Ramos (cell line): ENCODE results near the gene CELF4.

Experiments used
- in situ Hi-C: fragments of 300-500 bp; cut with MboI; formaldehyde crosslinking; loops from one replicate; pipeline ENCODE4 v1.14.3; 2022; ENCODE audit warnings: low sequenced_read_pairs; ENCODE audit not compliant: unreplicated experiment

Gene CELF4

DNA sequence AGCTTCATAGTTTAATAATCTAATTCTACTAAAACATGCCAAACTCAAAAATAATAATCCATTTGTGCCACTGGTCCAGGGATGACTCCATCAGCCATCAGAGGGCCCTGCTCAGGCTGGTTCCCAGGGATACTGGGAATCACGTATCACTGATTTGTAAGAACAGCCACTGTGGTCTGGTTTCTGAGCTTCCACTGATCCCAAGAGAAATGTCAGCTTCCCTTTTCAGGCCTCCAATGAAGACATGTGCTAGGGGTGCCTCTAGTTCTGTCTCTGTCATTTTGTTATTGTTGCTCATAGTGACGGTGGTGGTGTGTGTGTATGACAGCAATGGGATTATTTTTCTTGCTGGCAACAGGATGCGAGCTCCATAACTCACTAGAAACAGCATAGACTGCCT lies 83.2 kb downstream of the CELF4 start:
- in situ Hi-C loops, result loop anchor here (10.0 kb wide), 1 partner anchor 62 kb away; no protein-coding TSS in a partner anchor

DNA sequence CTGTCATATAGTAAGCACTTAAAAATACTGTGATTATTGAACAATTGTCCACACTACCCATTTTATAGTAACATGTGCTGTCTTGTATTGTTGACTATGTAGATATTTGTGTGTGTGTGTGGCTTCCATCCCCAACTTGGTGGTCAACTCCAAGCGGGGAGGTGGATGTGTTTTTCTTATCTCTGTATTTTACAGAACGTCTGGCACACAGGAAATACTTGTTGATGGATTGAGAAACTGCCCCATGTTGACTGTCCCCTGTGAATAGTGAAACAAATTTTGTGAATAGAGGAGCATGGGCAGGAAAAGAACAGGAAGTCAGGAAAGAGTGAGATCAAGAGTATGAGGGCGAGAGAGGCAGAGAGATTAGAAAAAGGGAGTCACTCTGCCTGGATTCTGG lies 83.6 kb downstream of the CELF4 start:
- in situ Hi-C loops, result loop anchor here (10.0 kb wide), 1 partner anchor 63 kb away; no protein-coding TSS in a partner anchor

DNA sequence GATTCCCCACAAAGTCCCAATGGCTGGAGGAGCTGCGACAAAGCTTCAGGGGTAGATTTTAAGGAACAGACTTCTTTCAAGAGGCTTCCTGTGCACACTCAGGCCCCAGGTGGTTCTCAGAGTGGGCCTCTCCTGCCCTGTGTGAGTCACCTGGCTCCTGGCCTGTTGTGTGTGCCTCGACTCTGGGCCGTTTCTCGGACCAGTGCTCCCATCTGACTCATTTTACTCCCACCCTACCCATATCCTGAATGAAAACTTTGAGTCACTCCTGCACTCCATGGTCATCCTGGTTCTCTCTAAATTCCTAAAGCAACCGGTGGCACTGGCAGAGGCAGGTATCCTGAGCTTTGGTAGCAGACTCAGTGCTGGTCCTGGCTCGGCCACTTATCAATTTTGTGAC lies 84.1 kb downstream of the CELF4 start:
- in situ Hi-C loops, result loop anchor here (10.0 kb wide), 1 partner anchor 63 kb away; no protein-coding TSS in a partner anchor

DNA sequence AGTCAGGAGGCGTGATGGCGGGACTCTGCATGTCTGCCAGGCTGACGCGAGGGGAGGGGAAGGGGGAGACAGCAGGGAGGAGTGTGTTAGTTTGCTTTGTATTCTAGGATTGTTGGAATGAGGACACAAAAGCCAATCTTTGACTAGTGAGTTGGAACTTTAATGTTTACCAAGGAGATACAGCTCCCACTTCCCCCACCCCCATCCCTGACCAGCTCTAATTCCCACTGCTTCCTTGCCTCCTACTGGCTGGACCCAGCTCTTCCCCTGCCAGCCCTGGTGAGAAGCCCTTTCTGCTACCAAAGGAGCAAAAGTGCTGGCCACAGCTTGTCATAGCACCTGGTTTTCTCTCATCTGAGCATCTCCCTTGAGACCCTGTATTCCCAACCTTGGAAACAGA lies 84.5 kb downstream of the CELF4 start:
- in situ Hi-C loops, result loop anchor here (10.0 kb wide), 1 partner anchor 64 kb away; no protein-coding TSS in a partner anchor

DNA sequence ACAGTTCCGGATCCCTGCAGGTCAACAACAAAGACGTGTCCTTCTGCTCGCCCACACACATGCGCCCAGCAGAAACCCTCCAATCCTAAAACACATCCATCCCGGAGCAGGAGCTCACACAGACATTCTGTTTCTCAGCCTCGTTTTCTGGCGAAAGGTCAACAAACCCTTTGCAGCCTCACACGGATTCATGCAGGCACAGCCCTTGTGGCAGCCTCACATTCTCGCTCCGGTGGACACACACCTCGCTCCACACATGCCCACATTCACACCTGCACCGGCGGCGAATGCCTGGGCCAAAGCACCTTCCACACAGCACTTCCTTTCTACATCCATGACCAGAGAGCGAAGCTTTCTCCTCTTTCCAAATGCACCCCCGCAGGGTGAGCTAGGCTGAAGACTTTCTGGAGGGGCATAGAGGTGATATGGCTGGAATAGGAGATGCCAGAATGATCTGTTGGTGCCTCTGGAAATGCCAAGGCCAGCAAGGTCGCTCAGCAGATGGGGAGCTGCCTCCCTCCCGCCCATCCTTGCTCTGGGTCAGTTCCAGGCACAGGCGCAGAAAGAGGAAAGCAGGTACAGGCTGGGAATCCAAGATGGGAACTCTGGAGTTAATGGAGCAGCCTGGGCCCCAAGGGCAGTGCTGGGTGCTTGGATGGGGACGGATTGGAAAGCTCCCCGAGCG lies 88.8 kb downstream of the CELF4 start:
- in situ Hi-C loops, result no loop called here

DNA sequence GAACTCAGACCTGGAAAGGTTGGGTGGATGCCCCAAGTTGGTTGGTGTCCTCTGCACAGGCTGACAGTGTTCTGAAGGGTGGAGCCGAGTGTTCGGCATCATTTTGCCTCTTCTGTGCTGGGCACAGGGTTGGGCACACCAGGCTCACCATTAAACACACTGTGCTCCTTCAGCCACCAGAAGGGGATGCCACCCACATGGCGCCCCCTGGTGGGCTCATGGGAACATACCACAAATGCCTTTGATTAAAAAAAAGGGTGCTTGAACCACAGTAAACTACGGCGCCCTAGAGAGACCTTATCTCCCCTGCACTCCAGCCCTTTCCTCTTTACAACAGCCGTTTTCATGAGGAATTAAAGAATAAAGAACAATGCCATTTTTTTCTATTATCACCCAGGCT lies 89.4 kb downstream of the CELF4 start:
- in situ Hi-C loops, result no loop called here

DNA sequence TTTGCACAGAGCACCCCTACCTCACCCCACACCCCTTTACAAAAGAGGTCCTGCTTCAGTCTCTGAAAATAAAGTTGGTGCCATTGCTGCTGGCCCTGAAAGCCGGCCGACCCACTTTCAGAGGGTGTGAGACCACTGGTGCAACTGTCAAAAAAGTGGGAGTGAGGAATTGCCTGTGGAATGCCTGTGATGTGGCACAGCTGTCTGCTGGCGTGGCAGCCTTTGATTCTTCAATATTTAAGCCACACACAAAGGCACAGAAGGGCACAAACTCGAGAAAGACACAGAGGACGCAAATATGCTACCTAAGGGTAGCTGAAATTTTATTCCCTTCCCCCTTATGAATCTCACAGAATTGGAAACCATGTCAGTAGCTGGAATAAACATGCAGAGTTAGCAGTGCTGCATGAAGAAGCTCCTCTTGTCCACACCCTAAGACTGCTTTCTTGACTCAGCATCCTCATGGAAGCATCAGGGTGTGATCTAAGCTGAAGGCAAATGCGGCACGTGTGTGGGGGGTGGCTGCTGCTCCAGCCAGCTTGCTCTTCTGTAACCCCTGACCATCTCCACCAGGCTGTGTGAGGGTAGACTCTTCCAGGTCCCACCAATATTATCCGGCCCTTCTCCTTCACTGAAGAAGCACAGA lies 92.3 kb downstream of the CELF4 start:
- in situ Hi-C loops, result loop anchor here (25.0 kb wide), 1 partner anchor 536 kb away; no protein-coding TSS in a partner anchor

DNA sequence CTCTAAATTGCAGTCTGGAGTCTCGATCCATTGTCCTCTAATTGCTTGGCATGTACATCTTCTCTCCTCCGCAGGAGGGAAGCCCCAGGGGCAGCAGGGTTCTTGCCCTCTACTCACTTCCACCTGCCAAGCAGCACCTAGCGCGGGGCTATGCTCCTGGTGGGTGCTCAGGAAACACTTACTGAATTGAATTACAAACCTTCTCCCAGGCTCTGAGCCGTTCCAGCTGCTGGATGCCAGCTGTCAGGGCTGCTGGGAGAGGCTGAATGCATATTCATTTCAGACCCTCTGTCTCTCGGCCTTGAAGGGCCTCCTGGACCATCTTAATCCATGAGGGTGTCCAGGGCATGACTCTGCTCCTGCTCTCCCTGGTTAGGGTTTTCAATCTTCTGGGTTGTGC lies 94.0 kb downstream of the CELF4 start:
- in situ Hi-C loops, result loop anchor here (25.0 kb wide), 1 partner anchor 534 kb away; no protein-coding TSS in a partner anchor

DNA sequence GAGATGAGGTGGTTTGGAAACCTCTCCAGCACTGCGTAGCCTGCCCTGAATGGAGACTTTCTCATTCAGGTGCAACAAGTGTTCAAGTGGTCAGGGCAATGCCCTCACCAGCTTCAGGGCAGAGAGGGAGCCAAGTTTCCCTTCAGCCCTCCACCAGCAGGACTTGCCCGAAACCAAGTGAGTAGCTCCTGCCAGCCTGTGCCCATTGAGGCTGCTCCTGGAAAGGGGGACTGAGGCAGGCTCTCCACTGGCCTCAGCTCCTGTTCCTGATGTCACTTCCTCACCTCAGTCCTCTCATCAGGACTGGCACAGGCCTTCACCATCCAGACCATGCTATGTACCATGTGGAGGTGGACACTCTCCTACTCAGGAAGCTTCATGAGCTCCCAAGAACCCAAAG lies 94.6 kb downstream of the CELF4 start:
- in situ Hi-C loops, result loop anchor here (25.0 kb wide), 1 partner anchor 534 kb away; no protein-coding TSS in a partner anchor

DNA sequence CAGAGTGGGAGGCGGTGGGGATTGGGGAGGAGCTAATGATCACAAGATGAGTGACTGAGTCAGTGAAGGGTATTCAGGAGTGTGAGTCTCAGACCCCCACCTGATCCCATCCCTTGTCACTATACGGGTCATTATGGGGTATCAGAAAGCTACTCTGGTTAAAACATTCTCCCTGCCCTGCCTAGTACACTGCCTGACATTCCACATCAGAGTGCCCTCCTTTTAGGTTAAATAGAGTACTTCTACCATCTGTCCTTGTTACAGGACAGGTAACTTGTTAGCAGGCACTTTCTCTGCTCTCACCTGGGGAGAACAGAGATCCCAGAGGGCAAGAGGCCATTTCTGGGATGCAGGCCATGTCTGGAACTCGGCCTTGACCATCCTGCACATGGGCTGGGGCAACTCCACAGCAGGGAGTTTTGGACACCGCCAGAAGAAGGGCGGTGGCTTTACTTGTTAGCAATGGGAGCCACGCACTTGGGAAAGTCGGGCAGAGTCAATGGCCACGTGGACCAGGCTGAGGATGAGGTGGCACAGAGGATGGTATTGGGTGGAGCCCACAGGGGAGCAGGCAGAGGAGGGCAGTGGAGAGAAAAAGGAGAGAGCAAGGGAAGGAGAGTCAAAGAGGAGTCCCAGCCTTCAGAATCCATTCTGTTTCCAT lies 98.5 kb downstream of the CELF4 start:
- in situ Hi-C loops, result loop anchor here (25.0 kb wide), 1 partner anchor 530 kb away; no protein-coding TSS in a partner anchor

DNA sequence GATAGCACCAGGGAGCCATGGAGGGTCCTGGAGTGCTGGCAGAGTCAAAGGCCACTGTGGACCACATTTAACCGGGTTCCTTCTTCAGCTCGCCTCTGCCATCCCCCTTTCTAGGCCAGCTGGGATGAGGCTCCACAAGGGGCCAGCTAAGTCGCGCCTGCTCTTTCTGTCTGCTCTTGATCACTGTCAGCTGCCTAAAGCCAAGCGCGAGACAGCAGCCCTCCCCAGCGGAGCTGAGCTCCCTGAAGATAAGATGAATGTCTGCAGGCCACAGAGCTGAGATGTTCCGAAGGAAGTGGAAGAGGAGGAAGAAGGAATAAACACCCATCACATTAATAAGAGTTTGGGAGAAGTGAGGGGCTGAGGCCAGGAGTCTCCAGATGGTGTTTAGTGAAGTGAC lies 99.6 kb downstream of the CELF4 start:
- in situ Hi-C loops, result loop anchor here (25.0 kb wide), 1 partner anchor 529 kb away; no protein-coding TSS in a partner anchor

DNA sequence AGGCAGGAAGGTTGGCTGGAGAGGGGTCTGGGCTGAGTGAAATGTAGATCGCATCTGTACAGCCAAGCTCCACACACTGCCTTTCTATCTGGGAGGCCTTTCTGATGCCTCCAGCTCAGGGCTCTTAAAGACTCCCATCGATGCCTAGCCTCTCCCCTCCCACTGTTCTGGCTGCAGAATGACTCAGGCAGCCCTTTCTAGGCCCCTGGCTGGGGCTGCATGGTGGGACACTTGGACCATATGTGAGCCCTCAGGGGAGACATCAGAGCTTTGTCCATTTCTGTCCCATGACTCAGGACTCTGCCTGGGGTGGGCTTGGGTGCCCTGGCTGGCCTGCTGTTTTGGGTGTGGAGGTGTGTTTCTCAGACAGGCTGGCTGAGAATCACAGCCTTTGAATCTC lies 101.3 kb downstream of the CELF4 start:
- in situ Hi-C loops, result loop anchor here (25.0 kb wide), 1 partner anchor 527 kb away; no protein-coding TSS in a partner anchor

DNA sequence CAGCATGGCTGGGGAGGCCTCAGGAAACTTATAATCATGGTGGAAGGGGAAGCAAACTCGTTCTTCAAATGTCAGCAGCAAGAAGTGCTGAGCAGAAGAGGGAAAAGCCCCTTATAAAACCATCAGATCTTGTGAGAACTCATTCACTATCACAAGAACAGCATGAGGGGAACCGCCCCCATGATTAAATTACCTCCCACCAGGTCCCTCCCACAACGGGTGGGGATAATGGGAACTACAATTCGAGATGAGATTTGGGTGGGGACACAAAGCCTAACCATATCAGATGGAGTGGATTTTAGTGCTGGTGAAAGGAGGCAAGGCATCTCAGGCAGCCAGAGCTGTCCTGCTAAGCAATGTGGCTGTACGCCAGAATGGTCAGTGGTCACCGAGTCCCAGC lies 104.3 kb downstream of the CELF4 start:
- in situ Hi-C loops, result loop anchor here (25.0 kb wide), 1 partner anchor 524 kb away; no protein-coding TSS in a partner anchor

DNA sequence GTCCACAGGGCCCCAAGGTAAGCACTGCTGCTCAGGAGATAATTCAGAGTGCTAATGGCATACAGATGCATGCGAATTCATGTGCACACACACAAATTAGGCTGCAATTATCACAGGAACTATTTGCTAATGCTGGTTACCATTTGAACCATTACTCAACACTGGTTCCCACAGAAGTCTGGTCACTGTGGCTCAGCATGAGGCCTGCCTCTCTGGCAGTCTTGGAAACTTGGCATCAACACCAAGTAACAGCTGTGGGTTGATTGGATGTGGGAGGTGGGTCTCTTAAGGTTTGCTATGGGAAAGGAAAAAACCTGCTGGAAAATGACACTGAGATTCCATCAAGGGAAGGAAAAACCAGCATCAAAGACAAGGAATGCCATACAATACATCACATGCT lies 105.0 kb downstream of the CELF4 start:
- in situ Hi-C loops, result loop anchor here (25.0 kb wide), 1 partner anchor 523 kb away; no protein-coding TSS in a partner anchor

DNA sequence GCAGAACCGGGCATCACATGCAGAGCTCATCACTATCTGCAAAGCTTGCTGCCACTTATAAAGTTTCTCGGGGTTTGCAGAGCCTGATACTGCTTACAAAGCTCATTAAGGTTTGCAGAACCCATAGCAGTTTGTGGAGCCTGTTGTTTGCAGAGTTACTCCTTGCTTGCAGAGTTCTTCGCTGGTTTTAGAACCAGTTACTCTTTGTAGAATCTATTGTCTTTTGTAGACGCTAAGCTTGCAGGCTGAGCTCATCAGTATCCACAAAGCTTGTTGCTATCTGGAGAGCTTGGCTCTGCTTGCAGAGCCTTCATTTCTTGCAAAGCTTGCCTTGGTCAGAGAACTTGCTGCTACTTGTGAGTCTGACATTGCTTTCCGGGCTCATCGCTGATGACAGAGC lies 106.9 kb downstream of the CELF4 start:
- in situ Hi-C loops, result loop anchor here (25.0 kb wide), 1 partner anchor 521 kb away; no protein-coding TSS in a partner anchor

DNA sequence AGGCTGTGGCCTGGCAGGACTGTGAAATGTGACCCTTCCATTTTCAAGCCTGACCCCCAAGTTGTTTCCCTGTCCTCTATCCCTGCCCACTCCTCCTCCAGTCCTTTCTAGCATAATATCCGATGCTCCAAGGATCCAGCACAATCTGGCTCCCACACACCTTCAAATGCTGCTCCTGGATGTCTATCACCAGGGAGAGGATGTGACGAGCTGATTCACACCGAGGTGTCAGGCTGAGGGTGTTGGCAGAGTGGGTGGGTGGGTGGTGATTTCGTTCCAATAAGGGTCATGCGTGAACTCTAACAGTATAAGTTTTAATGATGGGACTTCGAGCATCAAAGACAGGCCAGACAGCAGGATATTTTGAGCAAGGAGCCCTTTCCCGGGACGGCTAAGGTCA lies 107.8 kb downstream of the CELF4 start:
- in situ Hi-C loops, result loop anchor here (25.0 kb wide), 1 partner anchor 520 kb away; no protein-coding TSS in a partner anchor

DNA sequence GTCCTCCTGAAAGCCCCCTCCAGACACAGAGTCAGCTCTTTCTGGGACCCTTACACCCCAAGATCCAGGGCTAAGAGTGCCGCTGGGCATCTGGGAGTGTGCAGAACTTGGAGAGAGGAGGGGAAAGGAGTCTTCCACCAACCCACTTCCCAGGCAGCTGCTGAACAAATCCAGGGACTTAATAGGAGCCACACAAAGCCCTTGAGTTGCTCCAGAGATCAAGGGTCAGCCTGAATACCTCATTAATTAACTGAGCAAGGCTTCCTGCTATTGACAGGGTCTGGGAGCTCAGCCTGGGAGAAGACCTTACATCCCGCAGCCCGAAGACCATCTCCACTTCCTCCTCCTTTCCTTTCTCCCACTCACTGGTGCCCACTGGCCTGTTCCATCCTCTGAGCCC lies 108.3 kb downstream of the CELF4 start:
- in situ Hi-C loops, result loop anchor here (25.0 kb wide), 1 partner anchor 520 kb away; no protein-coding TSS in a partner anchor

DNA sequence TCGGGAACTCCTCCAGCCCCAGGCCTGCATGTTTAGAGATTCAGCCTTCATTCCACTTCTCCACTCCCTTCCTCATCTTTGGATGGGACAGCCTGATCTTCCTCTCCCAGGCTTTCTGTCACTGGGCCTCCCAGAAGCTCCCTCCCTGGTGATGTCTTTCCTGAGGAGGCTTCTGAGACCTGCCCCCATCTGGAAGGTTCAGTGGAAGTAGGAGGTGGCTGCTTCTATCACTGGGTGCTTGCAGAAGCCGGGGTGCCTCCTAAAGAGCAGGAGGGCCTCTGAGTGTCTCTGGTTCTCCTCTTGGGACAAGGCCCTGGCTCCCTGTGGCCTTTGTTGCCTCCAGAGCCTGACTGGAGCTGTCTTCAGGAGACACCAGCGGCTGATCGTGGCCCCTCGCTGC lies 108.7 kb downstream of the CELF4 start:
- in situ Hi-C loops, result loop anchor here (25.0 kb wide), 1 partner anchor 520 kb away; no protein-coding TSS in a partner anchor

DNA sequence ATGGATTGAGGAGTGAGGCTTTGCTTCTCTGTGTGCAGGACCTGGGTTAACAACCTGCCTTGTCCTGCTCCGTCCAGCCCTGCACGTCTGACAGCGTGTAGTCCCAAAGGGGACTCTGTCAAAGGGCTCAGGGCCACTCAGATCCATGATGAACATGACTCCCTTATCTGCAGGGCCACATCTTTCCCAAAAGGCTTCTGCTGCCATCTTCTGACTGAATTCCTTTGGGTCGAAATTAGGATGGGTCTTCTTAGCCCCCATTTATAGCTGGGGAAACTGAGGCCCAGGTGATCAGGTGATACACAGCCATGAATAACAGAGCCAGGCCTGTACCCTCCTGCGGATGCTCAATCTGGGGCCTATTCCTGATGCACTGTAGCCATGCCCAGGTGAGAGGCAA lies 109.2 kb downstream of the CELF4 start:
- in situ Hi-C loops, result loop anchor here (25.0 kb wide), 1 partner anchor 519 kb away; no protein-coding TSS in a partner anchor

DNA sequence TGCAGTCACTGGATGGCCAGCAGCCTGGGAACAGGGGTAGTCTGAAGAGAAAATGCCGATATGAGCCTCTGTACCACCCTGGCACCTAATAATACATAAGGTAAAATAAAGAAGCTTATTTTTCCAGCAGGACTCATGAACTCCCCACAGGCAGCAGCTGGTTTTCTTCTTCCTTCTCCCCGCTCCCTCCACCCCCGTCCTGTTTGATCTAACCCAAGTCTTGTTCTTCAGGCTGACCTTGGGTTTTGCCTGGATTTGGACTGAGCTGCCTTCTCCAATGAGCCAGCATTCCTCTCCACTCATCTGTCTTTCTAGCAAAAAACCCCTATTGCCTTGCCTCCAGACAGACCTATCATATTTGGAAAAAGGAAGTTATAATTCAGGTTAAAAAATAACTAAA lies 111.8 kb downstream of the CELF4 start:
- in situ Hi-C loops, result loop anchor here (25.0 kb wide), 1 partner anchor 516 kb away; no protein-coding TSS in a partner anchor
